IPS-15b (cell line): ENCODE data around the gene GLRX3.

Source experiments
- H3K27me3 ChIP-seq: one replicate; pipeline ENCODE4 v1.6.1; 2013; ENCODE audit warnings: low read length; ENCODE audit not compliant: control insufficient read depth, insufficient read depth
- H3K36me3 ChIP-seq: one replicate; pipeline ENCODE4 v1.6.1; 2013; ENCODE audit warnings: low read length; ENCODE audit not compliant: control insufficient read depth, insufficient read depth
- H3K4me1 ChIP-seq: one replicate; pipeline ENCODE4 v1.6.1; 2013; ENCODE audit warnings: mild to moderate bottlenecking, low read length; ENCODE audit not compliant: control insufficient read depth, insufficient read depth
- H3K4me3 ChIP-seq: one replicate; pipeline ENCODE4 v1.5.1; 2013; ENCODE audit warnings: low read depth, low read length
- H3K9ac ChIP-seq: one replicate; pipeline ENCODE4 v1.6.1; 2013; ENCODE audit warnings: low read depth, mild to moderate bottlenecking, low read length
- H3K9me3 ChIP-seq: one replicate; pipeline ENCODE4 v1.6.1; 2013; ENCODE audit warnings: mild to moderate bottlenecking, low read length; ENCODE audit not compliant: control insufficient read depth, insufficient read depth

Gene GLRX3

GRCh38 chr10:130141038-130141437 lies 4.8 kb downstream of the GLRX3 start:
- no peaks in the 10 kb centered on the region for H3K9me3 ChIP-seq
- no peaks in the 10 kb centered on the region for H3K27me3 ChIP-seq
- H3K4me1 ChIP-seq = peaks cover 12% of the 10 kb centered on the region
- no peak overlapping the region for H3K9ac ChIP-seq
- H3K4me3 ChIP-seq = no peak overlapping the region
- H3K36me3 ChIP-seq = peaks cover 2% of the 10 kb centered on the region

GRCh38 chr10:130141460-130141859 lies 5.3 kb downstream of the GLRX3 start:
- no peak overlapping the region for H3K4me3 ChIP-seq
- H3K9me3 ChIP-seq = no peaks in the 10 kb centered on the region
- peaks cover 12% of the 10 kb centered on the region for H3K4me1 ChIP-seq
- H3K9ac ChIP-seq = no peak overlapping the region
- no peaks in the 10 kb centered on the region for H3K27me3 ChIP-seq
- peaks cover 2% of the 10 kb centered on the region for H3K36me3 ChIP-seq

- H3K9ac ChIP-seq = no peak overlapping the region
- no peak overlapping the region for H3K4me3 ChIP-seq
- no peaks in the 10 kb centered on the region for H3K27me3 ChIP-seq
- peaks cover 12% of the 10 kb centered on the region for H3K4me1 ChIP-seq
- peaks cover 2% of the 10 kb centered on the region for H3K36me3 ChIP-seq
- no peaks in the 10 kb centered on the region for H3K9me3 ChIP-seq
Observed at GRCh38 chr10:130141878-130142277, 5.7 kb downstream of the GLRX3 start.

- Histone ChIP-seq H3K27me3 (no peaks in the 10 kb centered on the region), H3K9ac (no peak overlapping the region), H3K4me1 (peaks cover 8% of the 10 kb centered on the region), H3K36me3 (peaks cover 2% of the 10 kb centered on the region), H3K9me3 (no peaks in the 10 kb centered on the region), H3K4me3 (no peak overlapping the region)
Observed at GRCh38 chr10:130146042-130146441, 9.9 kb downstream of the GLRX3 start.

- Histone ChIP-seq H3K9me3 (no peaks in the 10 kb centered on the region), H3K4me3 (no peak overlapping the region), H3K36me3 (peaks cover 8% of the 10 kb centered on the region), H3K9ac (no peak overlapping the region), H3K27me3 (no peaks in the 10 kb centered on the region), H3K4me1 (peaks cover 2% of the 10 kb centered on the region)
Observed at GRCh38 chr10:130159192-130159794, 23.1 kb downstream of the GLRX3 start.

- Histone ChIP-seq H3K4me3 (no peak overlapping the region), H3K4me1 (peaks cover 2% of the 10 kb centered on the region), H3K27me3 (no peaks in the 10 kb centered on the region), H3K9ac (no peak overlapping the region), H3K9me3 (no peaks in the 10 kb centered on the region), H3K36me3 (peaks cover 8% of the 10 kb centered on the region)
Observed at GRCh38 chr10:130160775-130161174, 24.6 kb downstream of the GLRX3 start.

- Histone ChIP-seq H3K4me3 (no peak overlapping the region), H3K27me3 (no peaks in the 10 kb centered on the region), H3K9me3 (no peaks in the 10 kb centered on the region), H3K9ac (no peak overlapping the region), H3K36me3 (peaks cover 8% of the 10 kb centered on the region), H3K4me1 (peaks cover 2% of the 10 kb centered on the region)
Observed at GRCh38 chr10:130161331-130161730, 25.1 kb downstream of the GLRX3 start.

GRCh38 chr10:130167193-130167592 lies 31.0 kb downstream of the GLRX3 start:
- Histone ChIP-seq H3K4me1 (peaks cover 9% of the 10 kb centered on the region), H3K36me3 (peaks cover 12% of the 10 kb centered on the region), H3K9me3 (no peaks in the 10 kb centered on the region), H3K27me3 (no peaks in the 10 kb centered on the region), H3K9ac (no peak overlapping the region), H3K4me3 (no peak overlapping the region)

GRCh38 chr10:130167707-130168106 lies 31.5 kb downstream of the GLRX3 start:
- Histone ChIP-seq H3K9me3 (no peaks in the 10 kb centered on the region), H3K4me3 (no peak overlapping the region), H3K36me3 (peaks cover 8% of the 10 kb centered on the region), H3K4me1 (peaks cover 9% of the 10 kb centered on the region), H3K9ac (no peak overlapping the region), H3K27me3 (no peaks in the 10 kb centered on the region)

GRCh38 chr10:130169136-130169859 lies 33.1 kb downstream of the GLRX3 start:
- H3K4me3 ChIP-seq = no peak overlapping the region
- H3K9me3 ChIP-seq = no peaks in the 10 kb centered on the region
- H3K36me3 ChIP-seq = peaks cover 17% of the 10 kb centered on the region
- H3K9ac ChIP-seq = no peak overlapping the region
- peaks cover 9% of the 10 kb centered on the region for H3K4me1 ChIP-seq
- no peaks in the 10 kb centered on the region for H3K27me3 ChIP-seq

GRCh38 chr10:130171196-130171595 lies 35.0 kb downstream of the GLRX3 start:
- no peak overlapping the region for H3K4me3 ChIP-seq
- peaks cover 17% of the 10 kb centered on the region for H3K36me3 ChIP-seq
- H3K9ac ChIP-seq = no peak overlapping the region
- H3K4me1 ChIP-seq = peaks cover 9% of the 10 kb centered on the region
- no peaks in the 10 kb centered on the region for H3K27me3 ChIP-seq
- H3K9me3 ChIP-seq = no peaks in the 10 kb centered on the region

- no peaks in the 10 kb centered on the region for H3K27me3 ChIP-seq
- H3K9me3 ChIP-seq = no peaks in the 10 kb centered on the region
- H3K9ac ChIP-seq = no peak overlapping the region
- H3K4me3 ChIP-seq = no peak overlapping the region
- H3K4me1 ChIP-seq = peaks cover 6% of the 10 kb centered on the region
- H3K36me3 ChIP-seq = peaks cover 13% of the 10 kb centered on the region
Observed at GRCh38 chr10:130174328-130174727, 38.1 kb downstream of the GLRX3 start.
